ENCODE measurements around the gene SERPINA1. TPM values are rescaled to one million over a fixed set of nuclear protein-coding genes. Genes with fewer than 3 reads are reported as not detected.
"Not testable (repeated sequence)": the region's sequence is repeated elsewhere in the genome, so short reads cannot be mapped to it uniquely, and the experiment has no call there.

SERPINA1 gene
- total RNA-seq, 1 donor from 2014 or later, result 0.96 TPM

DNA sequence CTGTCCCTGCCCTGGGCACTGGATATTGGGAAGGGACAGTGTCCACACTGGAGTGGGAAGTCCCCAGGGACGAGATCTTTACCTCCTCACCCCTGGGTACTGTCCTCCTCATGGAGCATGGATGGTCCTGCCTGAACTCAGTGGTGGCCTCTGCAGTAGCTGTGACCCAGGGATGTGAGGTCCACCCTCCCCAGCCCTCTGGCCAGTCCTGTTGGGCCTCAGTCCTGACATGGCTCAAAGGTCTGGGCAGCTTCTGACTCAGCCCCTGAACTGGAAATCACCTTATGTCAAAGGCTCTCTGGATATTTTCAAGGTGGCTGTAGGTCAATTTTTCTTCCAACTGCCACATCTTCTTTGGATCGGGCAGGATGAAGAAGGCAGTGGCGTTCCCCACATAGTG is 24.4 kb downstream of the SERPINA1 start:
- H3K4me1 Mint-ChIP-seq, result peaks cover 2% of the 10 kb centered on the region
- H3K36me3 Mint-ChIP-seq (ENCODE audit: low read depth), result no peaks in the 10 kb centered on the region
- intact Hi-C loops (cut with micrococcal nuclease), result loop anchor here (1.0 kb wide), 1 partner anchor 16 kb away; no protein-coding TSS in a partner anchor
- no peak for DNase-seq
- peaks cover 4% of the 10 kb centered on the region for H3K27me3 Mint-ChIP-seq
- no peaks in the 10 kb centered on the region for H3K9me3 Mint-ChIP-seq
- H3K27ac Mint-ChIP-seq, result no peak overlapping the region
- no peak overlapping the region for H3K4me3 Mint-ChIP-seq

DNA sequence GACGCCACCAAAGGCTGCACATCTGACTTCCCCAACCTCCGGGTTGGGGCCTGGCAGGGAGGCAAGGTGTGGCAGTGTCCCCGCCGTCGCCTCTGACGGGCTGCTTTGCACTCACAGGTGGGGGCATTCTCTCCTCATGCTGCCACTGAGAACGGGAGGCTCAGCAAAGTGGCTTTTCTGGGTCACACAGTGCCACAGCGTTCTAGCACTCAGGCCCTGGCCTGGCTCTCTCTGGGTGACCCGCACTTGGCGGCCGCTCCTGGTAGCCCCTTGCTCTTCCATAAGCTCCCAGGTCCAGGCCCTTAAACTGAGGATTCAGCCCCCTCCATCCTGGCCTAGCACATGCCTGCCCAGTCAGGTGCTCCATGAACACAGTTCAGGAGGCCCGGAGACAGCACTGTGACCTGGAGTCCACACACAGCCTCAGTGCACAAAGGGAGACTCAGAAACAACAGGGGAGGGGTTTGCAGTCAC is 25.2 kb downstream of the SERPINA1 start:
- H3K36me3 Mint-ChIP-seq (ENCODE audit: low read depth), result no peaks in the 10 kb centered on the region
- intact Hi-C loops (cut with micrococcal nuclease), result no loop called here
- no peaks in the 10 kb centered on the region for H3K9me3 Mint-ChIP-seq
- H3K27ac Mint-ChIP-seq, result no peak overlapping the region
- H3K4me1 Mint-ChIP-seq, result peaks cover 2% of the 10 kb centered on the region
- no peak overlapping the region for H3K4me3 Mint-ChIP-seq
- peaks cover 7% of the 10 kb centered on the region for H3K27me3 Mint-ChIP-seq
- DNase-seq, result no peak

DNA sequence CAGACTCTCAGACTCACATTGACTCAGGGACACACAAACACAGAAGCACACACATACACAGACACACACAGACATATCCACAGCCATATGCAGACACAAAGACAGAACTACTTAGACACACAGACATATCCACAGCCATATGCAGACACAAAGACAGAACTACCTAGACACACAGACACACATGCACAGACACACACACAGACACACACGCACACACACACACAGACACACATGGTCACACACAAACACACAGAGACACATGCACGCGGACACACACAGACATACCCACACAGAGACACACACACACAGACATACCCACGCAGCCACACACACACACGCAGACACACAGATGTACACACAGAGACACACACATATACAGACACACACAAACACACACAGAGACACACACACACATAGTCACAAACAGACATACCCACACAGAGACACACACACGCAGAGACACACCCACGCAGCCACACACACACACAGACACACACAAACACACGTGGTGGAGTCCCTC is 25.7 kb downstream of the SERPINA1 start:
- Mint-ChIP-seq H3K27ac (no peak overlapping the region), H3K4me1 (peaks cover 1% of the 10 kb centered on the region), H3K27me3 (peaks cover 9% of the 10 kb centered on the region), H3K9me3 (no peaks in the 10 kb centered on the region), H3K4me3 (no peak overlapping the region), H3K36me3 (ENCODE audit: low read depth) (no peaks in the 10 kb centered on the region)
- DNase-seq, result no peak
- intact Hi-C loops (cut with micrococcal nuclease), result no loop called here

DNA sequence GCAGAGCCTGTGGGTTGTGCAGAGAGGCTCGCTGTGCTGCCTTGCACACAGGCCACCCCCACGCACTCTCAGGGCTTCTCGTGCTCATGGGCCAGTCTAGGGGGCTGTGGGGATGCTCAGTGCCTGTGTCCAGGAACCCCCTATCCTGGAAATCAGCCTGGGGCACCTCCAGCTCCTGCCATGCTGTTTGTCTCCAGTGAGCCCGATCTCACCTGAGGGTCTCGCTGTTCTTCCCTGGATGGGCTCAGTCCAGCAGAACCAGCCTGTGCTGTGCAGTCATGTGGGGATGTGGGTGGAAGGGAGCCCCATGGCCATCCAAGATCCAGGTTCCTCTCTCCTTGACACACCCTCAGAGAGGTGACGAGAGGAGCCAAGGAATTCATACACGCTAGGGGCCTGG is 26.7 kb downstream of the SERPINA1 start:
- H3K4me1 Mint-ChIP-seq, result no peaks in the 10 kb centered on the region
- H3K27me3 Mint-ChIP-seq, result peaks cover 11% of the 10 kb centered on the region
- no peak overlapping the region for H3K27ac Mint-ChIP-seq
- DNase-seq, result no peak
- H3K4me3 Mint-ChIP-seq, result no peak overlapping the region
- no peaks in the 10 kb centered on the region for H3K9me3 Mint-ChIP-seq
- intact Hi-C loops (cut with micrococcal nuclease), result no loop called here
- H3K36me3 Mint-ChIP-seq (ENCODE audit: low read depth), result no peaks in the 10 kb centered on the region

DNA sequence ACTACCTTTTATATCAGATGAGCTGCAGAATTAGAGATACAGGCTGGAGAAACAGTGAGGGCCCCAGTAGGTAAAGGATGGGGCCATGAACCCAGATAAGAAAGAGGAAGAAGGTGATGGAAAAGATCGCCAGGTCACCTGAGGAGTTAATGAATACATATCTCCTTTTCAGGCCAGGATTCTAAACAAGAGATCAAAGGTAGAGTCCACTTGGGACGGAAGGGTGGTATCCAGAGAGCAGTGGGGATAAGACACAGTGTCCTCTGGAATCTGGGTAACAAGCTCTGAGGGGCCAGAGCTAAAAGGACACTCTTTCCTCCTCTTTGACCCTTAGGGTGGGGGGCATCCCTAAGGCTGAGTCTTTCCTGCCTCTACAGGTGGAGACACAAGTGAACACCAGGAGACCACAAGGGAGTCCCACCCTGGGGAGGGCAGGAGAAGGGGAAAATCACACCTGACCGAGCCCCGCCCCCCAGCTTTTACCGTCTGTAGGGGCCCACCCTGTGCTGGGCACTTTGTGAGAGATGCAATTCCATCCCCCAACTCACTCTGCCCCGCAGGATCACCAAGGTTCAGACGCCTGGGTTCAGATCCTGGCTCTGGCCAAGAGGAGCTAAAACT is 27.3 kb downstream of the SERPINA1 start:
- DNase-seq, result no peak
- no peak overlapping the region for H3K4me3 Mint-ChIP-seq
- H3K4me1 Mint-ChIP-seq, result no peaks in the 10 kb centered on the region
- no peaks in the 10 kb centered on the region for H3K9me3 Mint-ChIP-seq
- no peaks in the 10 kb centered on the region for H3K36me3 Mint-ChIP-seq (ENCODE audit: low read depth)
- peaks cover 16% of the 10 kb centered on the region for H3K27me3 Mint-ChIP-seq
- intact Hi-C loops (cut with micrococcal nuclease), result no loop called here
- no peak overlapping the region for H3K27ac Mint-ChIP-seq

DNA sequence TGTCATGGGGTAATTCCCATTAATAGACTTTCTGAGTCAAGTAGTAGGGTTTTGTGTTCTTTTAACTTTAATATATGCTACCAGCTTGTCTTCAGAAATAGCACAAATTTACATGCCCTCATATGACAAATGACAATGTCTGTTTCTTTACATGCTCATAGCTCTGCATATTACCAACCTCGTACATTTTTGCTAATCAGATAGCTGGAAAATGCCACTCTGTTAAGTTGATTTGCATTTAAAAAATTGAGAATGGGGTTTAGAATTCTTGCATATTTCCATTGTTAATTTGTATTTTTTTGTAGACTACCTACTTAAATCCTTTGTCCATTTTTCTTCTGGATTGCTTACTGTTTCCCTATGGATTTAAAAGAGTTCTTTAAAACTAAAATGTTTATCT is 31.2 kb downstream of the SERPINA1 start:
- peaks cover 26% of the 10 kb centered on the region for H3K27me3 Mint-ChIP-seq
- no peak overlapping the region for H3K27ac Mint-ChIP-seq
- H3K9me3 Mint-ChIP-seq, result peaks cover 3% of the 10 kb centered on the region
- H3K36me3 Mint-ChIP-seq (ENCODE audit: low read depth), result no peaks in the 10 kb centered on the region
- no peak for DNase-seq
- intact Hi-C loops (cut with micrococcal nuclease), result loop anchor here (5.0 kb wide), 1 partner anchor 130 kb away; no protein-coding TSS in a partner anchor
- no peaks in the 10 kb centered on the region for H3K4me1 Mint-ChIP-seq
- H3K4me3 Mint-ChIP-seq, result no peak overlapping the region

DNA sequence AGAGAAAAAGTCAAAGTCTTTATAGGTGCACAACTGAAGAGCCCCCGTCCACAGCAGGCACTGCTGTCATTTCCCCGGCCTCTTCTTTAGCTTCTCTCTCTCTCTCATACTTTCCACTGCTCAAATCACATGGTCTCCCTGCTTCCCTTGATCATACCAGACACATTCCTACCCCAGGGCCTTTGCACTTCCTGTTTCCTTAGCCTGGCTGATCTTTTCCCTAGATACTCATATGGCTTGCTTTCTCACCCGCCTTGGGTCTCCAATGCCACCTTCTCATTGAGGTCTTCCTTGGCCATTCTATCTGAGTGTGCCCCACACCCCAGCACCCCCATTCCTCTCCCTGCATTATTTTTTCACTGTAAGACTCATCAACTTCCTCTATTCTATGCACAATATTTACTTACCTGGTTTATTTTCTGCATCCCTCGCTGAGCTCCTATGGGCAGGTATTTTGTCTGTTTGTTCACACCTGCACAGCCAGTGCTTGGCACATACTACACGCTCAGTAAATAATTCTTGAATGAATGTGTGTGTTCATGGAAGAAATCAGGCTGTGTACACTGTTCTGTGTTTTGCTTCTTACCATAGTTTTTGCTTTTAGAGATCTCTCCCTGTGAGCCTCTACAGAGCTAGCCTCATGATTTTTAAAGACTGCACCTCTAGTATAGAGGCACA is 31.9 kb downstream of the SERPINA1 start:
- intact Hi-C loops (cut with micrococcal nuclease), result loop anchor here (5.0 kb wide), 1 partner anchor 131 kb away; no protein-coding TSS in a partner anchor
- Mint-ChIP-seq H3K36me3 (ENCODE audit: low read depth) (no peaks in the 10 kb centered on the region), H3K27me3 (peaks cover 29% of the 10 kb centered on the region), H3K27ac (no peak overlapping the region), H3K4me3 (no peak overlapping the region), H3K4me1 (no peaks in the 10 kb centered on the region), H3K9me3 (peaks cover 10% of the 10 kb centered on the region)
- no peak for DNase-seq

DNA sequence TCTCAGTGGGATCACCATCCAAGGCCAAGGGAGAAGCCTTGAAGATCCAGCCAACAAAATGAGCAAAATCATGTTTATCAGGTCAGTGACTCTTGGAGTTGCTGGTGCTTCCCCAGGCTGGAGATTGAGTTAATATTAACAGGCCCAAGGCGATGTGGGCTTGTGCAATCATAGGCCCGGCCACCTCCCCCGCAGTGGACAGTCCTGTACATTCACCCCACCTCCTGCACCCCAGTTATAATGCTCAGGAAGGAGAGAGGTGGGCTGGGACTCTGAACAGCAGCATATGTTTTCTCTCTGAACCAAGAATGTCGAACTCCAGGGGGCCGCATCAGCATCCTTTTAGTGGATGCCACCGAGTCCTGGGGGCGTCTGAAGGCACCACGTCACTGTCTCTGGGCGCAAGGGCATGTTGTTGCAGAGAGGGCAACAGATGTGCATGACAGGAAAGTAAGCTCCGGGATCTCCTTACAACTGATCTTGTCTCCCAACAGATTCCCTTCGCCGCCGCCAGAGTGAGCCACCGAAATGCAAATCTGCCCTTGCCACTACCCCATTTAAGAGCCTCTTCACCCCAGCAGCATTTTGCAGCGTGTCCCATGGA is 33.1 kb downstream of the SERPINA1 start:
- Mint-ChIP-seq H3K27me3 (peaks cover 33% of the 10 kb centered on the region), H3K27ac (no peak overlapping the region), H3K4me1 (no peaks in the 10 kb centered on the region), H3K4me3 (no peak overlapping the region), H3K9me3 (peaks cover 14% of the 10 kb centered on the region), H3K36me3 (ENCODE audit: low read depth) (no peaks in the 10 kb centered on the region)
- intact Hi-C loops (cut with micrococcal nuclease), result loop anchor here (5.0 kb wide), 1 partner anchor 132 kb away; no protein-coding TSS in a partner anchor
- DNase-seq, result no peak

DNA sequence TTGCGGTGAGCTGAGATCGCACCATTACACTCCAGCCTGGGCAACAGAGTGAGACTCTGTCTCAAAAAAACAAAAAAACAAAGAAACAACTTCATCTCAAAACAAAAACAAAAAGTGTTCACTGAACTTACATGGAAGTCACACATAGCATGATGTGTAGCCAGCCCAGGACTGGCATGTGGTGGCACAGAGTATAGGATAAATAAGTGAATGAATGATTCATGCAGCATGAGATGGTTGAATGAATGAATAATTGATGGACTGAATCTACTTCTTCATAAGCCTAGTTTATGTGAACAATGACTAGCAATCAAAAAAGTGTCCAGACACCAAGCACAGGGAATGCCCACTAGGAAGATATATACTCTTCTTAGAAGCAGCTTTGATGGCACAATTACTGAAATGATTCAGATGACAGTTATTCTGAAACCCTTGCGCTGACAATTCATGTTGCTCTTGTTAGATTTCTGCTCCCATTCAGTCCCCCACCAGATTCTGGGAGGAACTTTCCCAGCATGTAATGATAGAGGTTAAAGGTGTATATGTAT is 33.7 kb downstream of the SERPINA1 start:
- H3K27me3 Mint-ChIP-seq, result peaks cover 33% of the 10 kb centered on the region
- intact Hi-C loops (cut with micrococcal nuclease), result loop anchor here (5.0 kb wide), 1 partner anchor 133 kb away; no protein-coding TSS in a partner anchor
- DNase-seq, result no peak
- H3K4me1 Mint-ChIP-seq, result no peaks in the 10 kb centered on the region
- H3K36me3 Mint-ChIP-seq (ENCODE audit: low read depth), result no peaks in the 10 kb centered on the region
- peaks cover 14% of the 10 kb centered on the region for H3K9me3 Mint-ChIP-seq
- no peak overlapping the region for H3K27ac Mint-ChIP-seq
- no peak overlapping the region for H3K4me3 Mint-ChIP-seq

DNA sequence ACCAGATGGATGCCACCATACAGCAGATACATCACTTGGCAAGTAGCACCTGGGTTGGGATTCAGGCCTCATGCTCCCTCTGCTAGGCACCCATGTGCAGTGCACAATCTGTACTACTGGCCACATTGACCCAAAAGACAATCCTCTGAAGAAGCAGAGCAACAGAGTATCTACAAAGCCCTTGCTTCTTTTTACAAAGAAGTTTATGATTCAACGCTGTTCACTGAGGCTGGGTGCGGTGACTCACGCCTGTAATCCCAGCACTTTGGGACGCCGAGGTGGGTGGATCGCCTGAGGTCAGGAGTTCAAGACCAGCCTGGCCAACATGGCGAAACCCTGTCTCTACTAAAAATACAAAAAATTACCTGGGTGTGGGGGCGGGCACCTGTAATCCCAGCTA is 34.2 kb downstream of the SERPINA1 start:
- H3K4me1 Mint-ChIP-seq; H3K27ac Mint-ChIP-seq; H3K36me3 Mint-ChIP-seq (ENCODE audit: low read depth); H3K4me3 Mint-ChIP-seq; DNase-seq; intact Hi-C loops (cut with micrococcal nuclease): not testable (repeated sequence)
- H3K27me3 Mint-ChIP-seq, result peaks cover 30% of the 10 kb centered on the region
- H3K9me3 Mint-ChIP-seq, result peaks cover 14% of the 10 kb centered on the region

DNA sequence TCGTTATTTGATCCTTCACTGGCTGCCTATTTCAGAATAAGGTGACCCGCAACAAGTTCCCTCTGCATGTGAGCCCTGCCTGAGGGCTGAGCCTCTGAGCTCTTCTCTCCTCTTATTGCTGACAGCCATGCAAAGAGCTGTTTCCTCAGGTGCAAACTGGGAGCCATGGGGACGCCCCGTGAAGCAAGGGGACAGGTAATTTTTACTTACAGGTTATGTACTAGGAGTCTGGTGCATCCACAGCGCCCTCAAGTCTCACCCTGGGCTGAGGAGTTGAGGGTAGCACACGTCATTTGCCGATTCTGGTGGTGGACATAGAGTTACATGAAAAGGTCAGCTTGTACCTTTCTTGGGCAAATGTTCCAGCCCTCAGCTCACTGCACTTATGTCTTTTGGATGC is 39.1 kb downstream of the SERPINA1 start:
- H3K27ac Mint-ChIP-seq, result no peak overlapping the region
- H3K36me3 Mint-ChIP-seq (ENCODE audit: low read depth), result no peaks in the 10 kb centered on the region
- peaks cover 18% of the 10 kb centered on the region for H3K9me3 Mint-ChIP-seq
- H3K27me3 Mint-ChIP-seq, result peaks cover 13% of the 10 kb centered on the region
- intact Hi-C loops (cut with micrococcal nuclease), result loop anchor here (5.0 kb wide), 1 partner anchor 43 kb away; no protein-coding TSS in a partner anchor
- peaks cover 1% of the 10 kb centered on the region for H3K4me1 Mint-ChIP-seq
- H3K4me3 Mint-ChIP-seq, result no peak overlapping the region
- no peak for DNase-seq

DNA sequence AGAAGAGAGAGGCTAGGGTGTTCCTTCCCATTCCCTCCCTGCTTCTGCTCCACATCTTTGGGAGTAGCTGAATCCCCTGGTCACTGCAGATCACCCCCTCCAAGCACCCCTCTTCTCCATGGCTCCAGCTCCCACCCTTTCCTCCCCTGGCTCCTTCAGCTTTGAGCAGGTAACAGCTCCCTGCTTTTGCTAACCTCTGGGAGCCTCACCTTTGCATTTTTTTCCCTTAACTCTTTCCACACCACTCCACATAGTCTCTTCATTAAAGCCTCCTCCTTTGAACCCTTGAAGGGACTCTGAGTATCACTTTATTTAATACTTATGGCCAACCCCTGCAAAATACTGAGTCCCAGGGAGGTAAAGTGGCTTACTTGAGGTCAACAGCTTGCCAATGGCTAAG is 39.6 kb downstream of the SERPINA1 start:
- no peaks in the 10 kb centered on the region for H3K36me3 Mint-ChIP-seq (ENCODE audit: low read depth)
- H3K27ac Mint-ChIP-seq, result no peak overlapping the region
- no peak for DNase-seq

DNA sequence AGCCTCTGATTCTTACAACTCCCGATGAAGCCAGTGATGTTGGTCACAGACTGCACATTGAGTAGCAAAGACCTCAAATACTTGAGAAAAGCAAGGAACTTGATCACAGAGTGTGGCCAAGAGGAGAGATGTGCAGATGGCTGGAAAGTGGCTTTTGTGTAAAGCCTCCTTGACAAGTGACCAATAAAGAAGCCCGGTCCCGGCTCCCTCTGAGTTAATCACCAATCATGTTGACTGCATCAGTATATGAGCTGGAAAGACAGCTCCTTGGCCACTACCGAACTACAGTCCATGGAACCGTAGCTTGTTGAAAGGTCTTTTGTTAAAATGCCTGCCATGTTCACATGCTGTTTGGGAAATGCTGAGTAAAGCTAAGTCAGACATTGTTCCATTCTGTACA is 41.6 kb downstream of the SERPINA1 start:
- Mint-ChIP-seq H3K4me3 (no peak overlapping the region), H3K9me3 (peaks cover 17% of the 10 kb centered on the region), H3K27me3 (peaks cover 7% of the 10 kb centered on the region), H3K27ac (peak overlapping the region; percentile 77), H3K4me1 (peaks cover 6% of the 10 kb centered on the region), H3K36me3 (ENCODE audit: low read depth) (no peaks in the 10 kb centered on the region)
- intact Hi-C loops (cut with micrococcal nuclease), result loop anchor here (5.0 kb wide), 1 partner anchor 45 kb away; no protein-coding TSS in a partner anchor
- DNase-seq, result no peak

More for the DNA sequence above, 39.6 kb downstream of the SERPINA1 start:
- Mint-ChIP-seq H3K9me3 (peaks cover 18% of the 10 kb centered on the region), H3K4me1 (peaks cover 1% of the 10 kb centered on the region), H3K4me3 (no peak overlapping the region), H3K27me3 (peaks cover 10% of the 10 kb centered on the region)
- intact Hi-C loops (cut with micrococcal nuclease), result loop anchor here (5.0 kb wide), 1 partner anchor 43 kb away; no protein-coding TSS in a partner anchor

All from activated CD4-positive, alpha-beta T cell treated with anti-CD3 and anti-CD28 coated beads, Interleukin-2, amount 10 ng/mL, durations not matched to agents 24 days and 14 days (primary cell).